HEK293T (cell line): Measurements from ENCODE around the gene STXBP6.

ENCODE experiments used
- CTCF ChIA-PET: fragments of 350-600 bp; formaldehyde crosslinking; extraction: SDS; loops from one replicate; lab custom pipeline; 2021; ENCODE audit warnings: antibody characterized with exemption, inconsistent platforms; lab: Yijun Ruan, JAX
- POLR2A ChIA-PET: fragments of 350-600 bp; formaldehyde crosslinking; extraction: SDS; loops from one replicate; lab custom pipeline; 2020; ENCODE audit warnings: antibody characterized with exemption, inconsistent platforms; lab: Yijun Ruan, JAX
- DNase-seq: peaks from one replicate; pipeline ENCODE4 v3.0.0; 2012; ENCODE audit warnings: mixed read lengths; ENCODE audit errors: extremely low spot score
- ARNT ChIP-seq: fragments of 450-650 bp; IDR thresholded peaks from 2 replicates; pipeline ENCODE4 v1.6.1; 2017; ENCODE audit warnings: mild to moderate bottlenecking
- BHLHE40 ChIP-seq: fragments of 450-650 bp; IDR thresholded peaks from 2 replicates; pipeline ENCODE4 v1.6.1; 2016; ENCODE audit warnings: mild to moderate bottlenecking, moderate library complexity, borderline replicate concordance
- CTBP1 ChIP-seq: fragments of 450-650 bp; IDR thresholded peaks from 2 replicates; pipeline ENCODE4 v1.6.1; 2016; ENCODE audit warnings: borderline replicate concordance
- ELF4 ChIP-seq: fragments of 450-650 bp; IDR thresholded peaks from 2 replicates; pipeline ENCODE4 v1.6.1; 2017; ENCODE audit warnings: antibody characterized with exemption
- FOXA1 ChIP-seq: fragments of 450-650 bp; IDR thresholded peaks from 2 replicates; pipeline ENCODE4 v1.6.1; 2016; ENCODE audit warnings: mild to moderate bottlenecking
- FOXK2 ChIP-seq: fragments of 450-650 bp; IDR thresholded peaks from 2 replicates; pipeline ENCODE4 v1.6.1; 2016; ENCODE audit warnings: mild to moderate bottlenecking
- FOXM1 ChIP-seq: fragments of 450-650 bp; IDR thresholded peaks from 2 replicates; pipeline ENCODE4 v1.6.1; 2017; ENCODE audit warnings: mild to moderate bottlenecking, borderline replicate concordance
- HDGF ChIP-seq: fragments of 450-650 bp; IDR thresholded peaks from 2 replicates; pipeline ENCODE4 v1.6.1; 2017; ENCODE audit warnings: antibody characterized with exemption, borderline replicate concordance
- L3MBTL2 ChIP-seq: fragments of 450-650 bp; conservative IDR thresholded peaks from 2 replicates; pipeline ENCODE4 v1.6.1; 2016; ENCODE audit warnings: mild to moderate bottlenecking
- LEF1 ChIP-seq: fragments of 450-650 bp; IDR thresholded peaks from 2 replicates; pipeline ENCODE4 v1.6.1; 2017; ENCODE audit warnings: mild to moderate bottlenecking, borderline replicate concordance
- NFRKB ChIP-seq: fragments of 450-650 bp; IDR thresholded peaks from 2 replicates; pipeline ENCODE4 v1.6.1; 2016; ENCODE audit warnings: mild to moderate bottlenecking, moderate library complexity
- PKNOX1 ChIP-seq: fragments of 450-650 bp; IDR thresholded peaks from 2 replicates; pipeline ENCODE4 v1.6.1; 2016
- SP1 ChIP-seq: fragments of 450-650 bp; IDR thresholded peaks from 2 replicates; pipeline ENCODE4 v1.6.1; 2017
- SUZ12 ChIP-seq: fragments of 450-650 bp; IDR thresholded peaks from 2 replicates; pipeline ENCODE4 v1.6.1; 2016; ENCODE audit warnings: mild to moderate bottlenecking
- TARDBP ChIP-seq: fragments of 450-650 bp; IDR thresholded peaks from 2 replicates; pipeline ENCODE4 v1.6.1; 2016
- ZNF384 ChIP-seq: fragments of 450-650 bp; IDR thresholded peaks from 2 replicates; pipeline ENCODE4 v1.6.1; 2016

The STXBP6 gene

GRCh38 chr14:25046301-25046943 lies 3.5 kb downstream of the STXBP6 start:
- TF ChIP-seq CTBP1 (no peak), HDGF (no peak), BHLHE40 (no peak), FOXK2 (no peak), FOXA1 (no peak), ARNT (no peak), SP1 (no peak)
- ChIA-PET POLR2A (no interaction called here), CTCF (interaction anchor here (2.2 kb wide), 1 partner anchor 240 kb away, joined by 11 read pairs; no protein-coding TSS in a partner anchor)
- DNase-seq = no peak

- ChIA-PET POLR2A (no interaction called here), CTCF (interaction anchor here (0.7 kb wide), 1 partner anchor 232 kb away, joined by 3 read pairs; no protein-coding TSS in a partner anchor)
- no peak for TF ChIP-seq FOXK2
- no peak for TF ChIP-seq BHLHE40
- TF ChIP-seq L3MBTL2 = no peak
- no peak for TF ChIP-seq TARDBP
- no peak for TF ChIP-seq NFRKB
- TF ChIP-seq CTBP1 = no peak
- TF ChIP-seq LEF1 = no peak
- no peak for TF ChIP-seq ZNF384
- no peak for DNase-seq
Observed at GRCh38 chr14:25044106-25044698, 5.7 kb downstream of the STXBP6 start.

DNA sequence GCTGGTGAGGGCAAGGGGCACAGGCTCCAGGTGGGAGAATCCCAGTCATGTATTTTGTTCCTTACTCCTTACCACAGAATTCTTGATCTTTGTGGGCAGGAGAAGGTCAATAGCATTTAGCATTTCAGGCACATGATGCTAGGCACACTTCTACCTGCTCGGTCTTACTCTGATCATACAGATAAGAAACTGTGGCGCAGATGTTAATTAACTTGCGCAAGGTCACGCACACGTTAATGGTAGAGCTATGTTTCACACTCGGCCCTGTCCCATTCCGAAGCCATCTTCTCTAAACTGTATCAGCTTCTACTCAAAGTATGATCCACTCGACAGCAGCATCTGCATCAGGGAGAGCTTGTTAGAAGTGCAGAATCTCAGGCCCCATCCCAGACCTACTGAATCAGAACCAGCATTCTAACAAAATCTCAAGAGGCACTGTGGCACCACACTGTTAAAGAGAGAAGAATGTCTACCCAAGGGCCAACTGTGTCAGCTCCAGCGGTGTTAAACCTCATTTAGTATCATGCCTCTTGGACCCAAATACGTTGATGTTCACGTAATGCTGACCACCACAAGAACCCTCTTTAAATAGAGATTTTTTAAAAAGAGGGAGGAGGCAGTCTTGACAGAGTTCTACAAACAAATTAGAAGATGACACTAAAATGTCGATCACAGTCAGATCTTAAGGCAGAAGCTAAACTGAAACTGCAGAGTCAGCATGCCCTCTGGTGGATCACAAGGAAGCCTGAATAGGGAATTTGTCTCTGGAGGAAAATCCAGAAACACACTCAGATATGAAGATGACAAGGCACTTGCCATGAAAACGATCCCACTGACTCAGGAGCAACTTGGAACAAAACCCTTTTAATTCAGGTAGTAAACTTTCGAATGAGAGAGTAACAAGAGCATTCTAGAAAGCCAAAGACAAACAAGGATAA lies 7.3 kb downstream of the STXBP6 start:
- TF ChIP-seq HDGF (no peak), ELF4 (no peak), PKNOX1 (no peak), SP1 (no peak), FOXK2 (no peak), SUZ12 (no peak), FOXM1 (no peak), L3MBTL2 (no peak), ZNF384 (no peak), BHLHE40 (no peak), CTBP1 (no peak), ARNT (no peak), NFRKB (no peak)
- DNase-seq = peak; percentile 39
- ChIA-PET CTCF (interaction anchor here (0.8 to 2.6 kb wide), 4 partner anchors 89 to 358 kb away, joined by 3 to 29 read pairs (median 4); no protein-coding TSS in a partner anchor), POLR2A (no interaction called here)

- DNase-seq = no peak
- CTCF ChIA-PET = interaction anchor here (1.4 to 2.6 kb wide), 2 partner anchors 236 to 359 kb away, joined by 4 to 29 read pairs; no protein-coding TSS in a partner anchor
- TF ChIP-seq SP1 (no peak), PKNOX1 (no peak), FOXM1 (no peak), ELF4 (no peak), NFRKB (no peak), ZNF384 (no peak), L3MBTL2 (no peak), CTBP1 (no peak)
- POLR2A ChIA-PET = no interaction called here
Observed at GRCh38 chr14:25041898-25042297, 8.0 kb downstream of the STXBP6 start.

GRCh38 chr14:25041484-25041883 lies 8.5 kb downstream of the STXBP6 start:
- ChIA-PET CTCF (interaction anchor here (0.7 to 2.6 kb wide), 3 partner anchors 42 to 359 kb away, joined by 3 to 29 read pairs (median 4); no protein-coding TSS in a partner anchor), POLR2A (no interaction called here)
- TF ChIP-seq PKNOX1 (no peak), FOXK2 (no peak), SUZ12 (no peak), L3MBTL2 (no peak), FOXA1 (no peak), TARDBP (no peak), SP1 (no peak), CTBP1 (no peak), ARNT (no peak), ELF4 (no peak), HDGF (no peak), BHLHE40 (no peak), ZNF384 (no peak), LEF1 (no peak), FOXM1 (no peak), NFRKB (no peak)
- no peak for DNase-seq

DNA sequence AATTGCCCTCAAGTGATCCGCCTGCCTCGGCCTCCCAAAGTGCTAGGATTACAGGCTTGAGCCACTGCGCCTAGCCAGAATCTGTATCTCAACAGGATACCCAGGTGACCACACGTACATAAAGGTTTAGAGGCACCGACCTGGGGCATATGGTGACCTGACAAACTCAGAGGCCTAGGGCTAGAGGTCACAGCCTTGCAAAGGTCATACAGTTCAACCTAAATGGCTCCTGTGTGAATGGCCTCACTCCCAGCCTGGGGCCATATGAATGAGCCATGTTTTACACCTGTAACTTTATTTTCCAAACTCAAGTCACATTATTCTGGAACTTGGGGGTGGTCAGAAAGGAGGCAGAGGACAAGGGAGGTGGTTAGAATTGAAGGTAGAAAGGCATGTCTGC lies 10.0 kb downstream of the STXBP6 start:
- CTCF ChIA-PET = interaction anchor here (0.7 kb wide), 1 partner anchor 95 kb away, joined by 3 read pairs; no protein-coding TSS in a partner anchor
- POLR2A ChIA-PET = no interaction called here
- DNase-seq = no peak
- TF ChIP-seq ARNT (no peak), SP1 (no peak), BHLHE40 (no peak), ELF4 (no peak), FOXA1 (no peak), HDGF (no peak), TARDBP (no peak), FOXM1 (no peak), NFRKB (no peak), PKNOX1 (no peak), ZNF384 (no peak), LEF1 (no peak), FOXK2 (no peak), L3MBTL2 (no peak), SUZ12 (no peak), CTBP1 (no peak)
